Dendritic cell treated with granulocyte-macrophage colony-stimulating factor and Interleukin-4, amounts not matched to agents 40 ng/mL and 50 ng/mL, for 4 days (primary cell): ENCODE results near the gene SOX4.
A peak's percentile ranks its signal among the peaks of the same experiment; 100 is the strongest.

Experiments used
- H3K27ac Mint-ChIP-seq: one replicate; pipeline ENCODE4 v1.8.0; 2022; ENCODE audit warnings: mild to moderate bottlenecking, mixed read lengths
- H3K27me3 Mint-ChIP-seq: one replicate; pipeline ENCODE4 v1.8.0; 2022; ENCODE audit warnings: mild to moderate bottlenecking, mixed read lengths
- H3K36me3 Mint-ChIP-seq: one replicate; pipeline ENCODE4 v1.8.0; 2022; ENCODE audit warnings: low read depth, mixed read lengths
- H3K4me1 Mint-ChIP-seq: one replicate; pipeline ENCODE4 v1.8.0; 2022; ENCODE audit warnings: low read depth, mixed read lengths
- H3K4me3 Mint-ChIP-seq: one replicate; pipeline ENCODE4 v1.8.0; 2022; ENCODE audit warnings: mild to moderate bottlenecking, moderate library complexity, mixed read lengths
- H3K9me3 Mint-ChIP-seq: one replicate; pipeline ENCODE4 v1.8.0; 2022; ENCODE audit warnings: mixed read lengths
- intact Hi-C: fragments of 100-400 bp; cut with micrococcal nuclease; formaldehyde crosslinking; loops from one replicate; pipeline ENCODE4 v1.15.0; 2022

SOX4 gene

GRCh38 chr6:21587961-21588480 is 5.5 kb upstream of the SOX4 start:
- intact Hi-C loops: loop anchor here (2.0 to 10.0 kb wide), 4 partner anchors 349 to 1023 kb away; no protein-coding TSS in a partner anchor
- H3K9me3 Mint-ChIP-seq: no peaks in the 10 kb centered on the region
- H3K4me3 Mint-ChIP-seq: peak overlapping the region; percentile 94
- peak overlapping the region; percentile 73 for H3K27ac Mint-ChIP-seq
- peaks cover 8% of the 10 kb centered on the region for H3K36me3 Mint-ChIP-seq
- peaks cover 13% of the 10 kb centered on the region for H3K27me3 Mint-ChIP-seq
- peaks cover 26% of the 10 kb centered on the region for H3K4me1 Mint-ChIP-seq

- Mint-ChIP-seq H3K4me1 (peaks cover 26% of the 10 kb centered on the region), H3K27me3 (peaks cover 13% of the 10 kb centered on the region), H3K27ac (peak overlapping the region; percentile 73), H3K36me3 (peaks cover 8% of the 10 kb centered on the region), H3K4me3 (peak overlapping the region; percentile 94), H3K9me3 (no peaks in the 10 kb centered on the region)
- intact Hi-C loops: loop anchor here (2.0 to 10.0 kb wide), 4 partner anchors 349 to 1024 kb away; no protein-coding TSS in a partner anchor
Observed at GRCh38 chr6:21588481-21589351, 4.8 kb upstream of the SOX4 start.

- H3K36me3 Mint-ChIP-seq: peaks cover 8% of the 10 kb centered on the region
- H3K4me1 Mint-ChIP-seq: peaks cover 26% of the 10 kb centered on the region
- peaks cover 13% of the 10 kb centered on the region for H3K27me3 Mint-ChIP-seq
- intact Hi-C loops: loop anchor here (2.0 to 10.0 kb wide), 4 partner anchors 348 to 1025 kb away; no protein-coding TSS in a partner anchor
- peak overlapping the region; percentile 94 for H3K4me3 Mint-ChIP-seq
- no peaks in the 10 kb centered on the region for H3K9me3 Mint-ChIP-seq
- peak overlapping the region; percentile 73 for H3K27ac Mint-ChIP-seq
Observed at GRCh38 chr6:21589352-21590345, 3.9 kb upstream of the SOX4 start.

GRCh38 chr6:21590346-21590745 is 3.2 kb upstream of the SOX4 start:
- Mint-ChIP-seq H3K9me3 (no peaks in the 10 kb centered on the region), H3K27ac (no peak overlapping the region), H3K27me3 (peaks cover 13% of the 10 kb centered on the region), H3K36me3 (peaks cover 9% of the 10 kb centered on the region), H3K4me1 (peaks cover 26% of the 10 kb centered on the region), H3K4me3 (no peak overlapping the region)
- intact Hi-C loops: no loop called here

GRCh38 chr6:21591446-21591845 is 2.1 kb upstream of the SOX4 start:
- peaks cover 35% of the 10 kb centered on the region for H3K4me1 Mint-ChIP-seq

GRCh38 chr6:21592953-21593352 is 598 bp upstream of the SOX4 start:
- H3K4me3 Mint-ChIP-seq: no peak overlapping the region
- H3K9me3 Mint-ChIP-seq: no peaks in the 10 kb centered on the region
- peaks cover 22% of the 10 kb centered on the region for H3K4me1 Mint-ChIP-seq
- peaks cover 4% of the 10 kb centered on the region for H3K27me3 Mint-ChIP-seq
- no peak overlapping the region for H3K27ac Mint-ChIP-seq
- intact Hi-C loops: no loop called here
- peaks cover 23% of the 10 kb centered on the region for H3K36me3 Mint-ChIP-seq

More at GRCh38 chr6:21591446-21591845, 2.1 kb upstream of the SOX4 start:
- Mint-ChIP-seq H3K27me3 (peaks cover 13% of the 10 kb centered on the region), H3K9me3 (no peaks in the 10 kb centered on the region), H3K36me3 (peaks cover 20% of the 10 kb centered on the region), H3K4me3 (no peak overlapping the region), H3K27ac (no peak overlapping the region)
- intact Hi-C loops: no loop called here

- H3K9me3 Mint-ChIP-seq: no peaks in the 10 kb centered on the region
- peaks cover 17% of the 10 kb centered on the region for H3K36me3 Mint-ChIP-seq
- H3K27ac Mint-ChIP-seq: no peak overlapping the region
- H3K4me3 Mint-ChIP-seq: no peak overlapping the region
- peaks cover 24% of the 10 kb centered on the region for H3K4me1 Mint-ChIP-seq
- intact Hi-C loops: no loop called here
- peaks cover 1% of the 10 kb centered on the region for H3K27me3 Mint-ChIP-seq
Observed at GRCh38 chr6:21593927-21594415, 420 bp downstream of the SOX4 start.

- Mint-ChIP-seq H3K4me1 (peaks cover 29% of the 10 kb centered on the region), H3K27me3 (peaks cover 1% of the 10 kb centered on the region), H3K36me3 (peaks cover 17% of the 10 kb centered on the region), H3K9me3 (no peaks in the 10 kb centered on the region), H3K27ac (no peak overlapping the region), H3K4me3 (no peak overlapping the region)
- intact Hi-C loops: loop anchor here (5.0 kb wide), 1 partner anchor 1192 kb away; the partner anchor contains the start of gene E2F3
Observed at GRCh38 chr6:21594416-21595281, 1.1 kb downstream of the SOX4 start.

- intact Hi-C loops: loop anchor here (5.0 kb wide), 1 partner anchor 1193 kb away; the partner anchor contains the start of gene E2F3
- Mint-ChIP-seq H3K27ac (no peak overlapping the region), H3K27me3 (peaks cover 1% of the 10 kb centered on the region), H3K36me3 (peaks cover 17% of the 10 kb centered on the region), H3K4me3 (peak overlapping the region; percentile 91), H3K9me3 (no peaks in the 10 kb centered on the region), H3K4me1 (peaks cover 29% of the 10 kb centered on the region)
Observed at GRCh38 chr6:21595285-21596144, 2.0 kb downstream of the SOX4 start.

- intact Hi-C loops: loop anchor here (5.0 kb wide), 1 partner anchor 1194 kb away; the partner anchor contains the start of gene E2F3
- Mint-ChIP-seq H3K4me1 (peaks cover 29% of the 10 kb centered on the region), H3K27me3 (peaks cover 1% of the 10 kb centered on the region), H3K4me3 (peak overlapping the region; percentile 91), H3K27ac (no peak overlapping the region), H3K9me3 (no peaks in the 10 kb centered on the region), H3K36me3 (peaks cover 17% of the 10 kb centered on the region)
Observed at GRCh38 chr6:21596145-21596948, 2.8 kb downstream of the SOX4 start.

- intact Hi-C loops: loop anchor here (5.0 kb wide), 1 partner anchor 1195 kb away; the partner anchor contains the start of gene E2F3
- Mint-ChIP-seq H3K4me3 (peak overlapping the region; percentile 91), H3K9me3 (no peaks in the 10 kb centered on the region), H3K27ac (no peak overlapping the region), H3K27me3 (peaks cover 1% of the 10 kb centered on the region), H3K4me1 (peaks cover 28% of the 10 kb centered on the region), H3K36me3 (peaks cover 17% of the 10 kb centered on the region)
Observed at GRCh38 chr6:21596949-21597682, 3.6 kb downstream of the SOX4 start.
